SK-N-SH treated with all-trans-retinoic acid at 6 μM for 48 hours (cell line): Measurements from ENCODE around the gene PTGER3.

ENCODE experiments used
- ATAC-seq: fragments of 200-7000 bp; cut with Tn5 transposase; 3 replicates; pipeline ENCODE4 v1.9.1; 2020; ENCODE audit warnings: mild to moderate bottlenecking, moderate library complexity
- ARNTL ChIP-seq: fragments of 450-650 bp; formaldehyde crosslinking; IDR thresholded peaks from 2 replicates; pipeline ENCODE4 v1.5.0; 2020; ENCODE audit warnings: low read depth, mild to moderate bottlenecking, moderate library complexity, borderline replicate concordance
- CSDC2 ChIP-seq: fragments of 250-450 bp; sonication (Bioruptor Pico); IDR thresholded peaks from 2 replicates; pipeline ENCODE4 v1.5.0; 2020; ENCODE audit warnings: mild to moderate bottlenecking, moderate library complexity
- ESRRG ChIP-seq: fragments of 250-450 bp; sonication (Bioruptor Pico); IDR thresholded peaks from 2 replicates; pipeline ENCODE4 v1.6.1; 2021; ENCODE audit warnings: mild to moderate bottlenecking
- GLIS3 ChIP-seq: fragments of 250-450 bp; sonication (Bioruptor Pico); IDR thresholded peaks from 2 replicates; pipeline ENCODE4 v1.5.0; 2020; ENCODE audit warnings: mild to moderate bottlenecking, moderate library complexity
- ISL1 ChIP-seq: fragments of 250-450 bp; sonication (Bioruptor Pico); IDR thresholded peaks from 2 replicates; pipeline ENCODE4 v2.1.2; 2022; ENCODE audit warnings: mild to moderate bottlenecking, moderate library complexity
- OSR1 ChIP-seq: fragments of 250-450 bp; sonication (Bioruptor Pico); IDR thresholded peaks from 2 replicates; pipeline ENCODE4 v1.8.0; 2022; ENCODE audit warnings: moderate library complexity, mild to moderate bottlenecking, inconsistent platforms
- SNAI2 ChIP-seq: fragments of 250-450 bp; sonication (Bioruptor Pico); IDR thresholded peaks from 2 replicates; pipeline ENCODE4 v1.5.0; 2020; ENCODE audit warnings: mild to moderate bottlenecking, moderate library complexity
- TOX ChIP-seq: fragments of 250-450 bp; sonication (Bioruptor Pico); IDR thresholded peaks from 2 replicates; pipeline ENCODE4 v1.8.0; 2021; ENCODE audit warnings: mild to moderate bottlenecking, moderate library complexity, borderline replicate concordance
- ZFP3 ChIP-seq: fragments of 250-450 bp; sonication (Bioruptor Pico); IDR thresholded peaks from 2 replicates; pipeline ENCODE4 v1.5.0; 2020; ENCODE audit warnings: mild to moderate bottlenecking, moderate library complexity
- ZNF565 ChIP-seq: fragments of 450-650 bp; formaldehyde crosslinking; conservative IDR thresholded peaks from 2 replicates; pipeline ENCODE4 v1.5.0; 2020; ENCODE audit warnings: low read depth, mild to moderate bottlenecking, moderate library complexity
- ZNF70 ChIP-seq: fragments of 450-650 bp; formaldehyde crosslinking; IDR thresholded peaks from 2 replicates; pipeline ENCODE4 v1.5.0; 2020; ENCODE audit warnings: mild to moderate bottlenecking, moderate library complexity
- ZNF8 ChIP-seq: fragments of 450-650 bp; formaldehyde crosslinking; IDR thresholded peaks from 2 replicates; pipeline ENCODE4 v1.5.0; 2020; ENCODE audit warnings: mild to moderate bottlenecking, moderate library complexity
- TF ChIP-seq, protein P1 (sequence below): fragments of 250-450 bp; sonication (Bioruptor Pico); IDR thresholded peaks from 2 replicates; pipeline ENCODE4 v1.5.1; 2020; ENCODE audit warnings: low read depth, mild to moderate bottlenecking, moderate library complexity
- TF ChIP-seq, protein P2 (sequence below): fragments of 250-450 bp; sonication (Bioruptor Pico); IDR thresholded peaks from 2 replicates; pipeline ENCODE4 v1.5.0; 2020; ENCODE audit warnings: mild to moderate bottlenecking, moderate library complexity
- TF ChIP-seq, protein P3 (sequence below): fragments of 250-450 bp; sonication (Bioruptor Pico); IDR thresholded peaks from 2 replicates; pipeline ENCODE4 v1.8.0; 2021; ENCODE audit warnings: low read depth, mild to moderate bottlenecking, moderate library complexity, borderline replicate concordance
- TF ChIP-seq, protein P4 (sequence below): fragments of 250-450 bp; sonication (Bioruptor Pico); IDR thresholded peaks from 2 replicates; pipeline ENCODE4 v1.8.0; 2020; ENCODE audit warnings: mild to moderate bottlenecking, moderate library complexity, borderline replicate concordance

PTGER3 gene

DNA sequence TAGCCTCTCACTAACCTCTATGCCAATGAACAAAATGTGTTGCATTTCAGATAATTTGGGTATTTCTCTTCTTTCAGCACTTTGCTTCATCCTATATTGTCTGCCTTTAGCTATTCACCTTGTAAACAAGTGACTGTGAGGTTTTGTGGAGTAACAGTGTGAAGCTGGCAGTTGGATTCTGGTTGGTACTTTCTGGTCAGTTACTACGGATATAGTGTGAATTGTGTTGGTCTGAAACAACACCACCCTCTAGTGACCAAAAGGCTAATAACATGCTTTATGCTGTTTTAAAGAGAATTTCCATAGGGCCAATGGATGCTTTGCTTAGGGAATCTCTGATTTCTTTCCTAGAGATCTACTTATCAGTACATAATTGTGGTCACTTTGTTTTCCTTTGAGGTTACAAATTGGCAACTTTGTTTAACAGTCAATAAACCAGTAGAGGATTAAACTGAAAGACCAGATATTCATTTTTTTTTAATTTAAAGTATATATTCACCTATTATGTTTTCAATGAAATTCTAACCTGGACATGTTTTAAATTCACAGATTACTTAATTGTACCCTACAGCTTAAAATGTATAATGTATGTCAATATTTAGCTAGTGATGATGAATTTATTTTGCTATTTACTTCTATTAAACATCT, 2.5 kb upstream of the PTGER3 start (continued):
- TF ChIP-seq, protein P1, sequence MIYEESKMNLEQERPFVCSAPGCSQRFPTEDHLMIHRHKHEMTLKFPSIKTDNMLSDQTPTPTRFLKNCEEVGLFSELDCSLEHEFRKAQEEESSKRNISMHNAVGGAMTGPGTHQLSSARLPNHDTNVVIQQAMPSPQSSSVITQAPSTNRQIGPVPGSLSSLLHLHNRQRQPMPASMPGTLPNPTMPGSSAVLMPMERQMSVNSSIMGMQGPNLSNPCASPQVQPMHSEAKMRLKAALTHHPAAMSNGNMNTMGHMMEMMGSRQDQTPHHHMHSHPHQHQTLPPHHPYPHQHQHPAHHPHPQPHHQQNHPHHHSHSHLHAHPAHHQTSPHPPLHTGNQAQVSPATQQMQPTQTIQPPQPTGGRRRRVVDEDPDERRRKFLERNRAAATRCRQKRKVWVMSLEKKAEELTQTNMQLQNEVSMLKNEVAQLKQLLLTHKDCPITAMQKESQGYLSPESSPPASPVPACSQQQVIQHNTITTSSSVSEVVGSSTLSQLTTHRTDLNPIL (CRISPR knock-in tag), result no peak
- TF ChIP-seq, protein P2, sequence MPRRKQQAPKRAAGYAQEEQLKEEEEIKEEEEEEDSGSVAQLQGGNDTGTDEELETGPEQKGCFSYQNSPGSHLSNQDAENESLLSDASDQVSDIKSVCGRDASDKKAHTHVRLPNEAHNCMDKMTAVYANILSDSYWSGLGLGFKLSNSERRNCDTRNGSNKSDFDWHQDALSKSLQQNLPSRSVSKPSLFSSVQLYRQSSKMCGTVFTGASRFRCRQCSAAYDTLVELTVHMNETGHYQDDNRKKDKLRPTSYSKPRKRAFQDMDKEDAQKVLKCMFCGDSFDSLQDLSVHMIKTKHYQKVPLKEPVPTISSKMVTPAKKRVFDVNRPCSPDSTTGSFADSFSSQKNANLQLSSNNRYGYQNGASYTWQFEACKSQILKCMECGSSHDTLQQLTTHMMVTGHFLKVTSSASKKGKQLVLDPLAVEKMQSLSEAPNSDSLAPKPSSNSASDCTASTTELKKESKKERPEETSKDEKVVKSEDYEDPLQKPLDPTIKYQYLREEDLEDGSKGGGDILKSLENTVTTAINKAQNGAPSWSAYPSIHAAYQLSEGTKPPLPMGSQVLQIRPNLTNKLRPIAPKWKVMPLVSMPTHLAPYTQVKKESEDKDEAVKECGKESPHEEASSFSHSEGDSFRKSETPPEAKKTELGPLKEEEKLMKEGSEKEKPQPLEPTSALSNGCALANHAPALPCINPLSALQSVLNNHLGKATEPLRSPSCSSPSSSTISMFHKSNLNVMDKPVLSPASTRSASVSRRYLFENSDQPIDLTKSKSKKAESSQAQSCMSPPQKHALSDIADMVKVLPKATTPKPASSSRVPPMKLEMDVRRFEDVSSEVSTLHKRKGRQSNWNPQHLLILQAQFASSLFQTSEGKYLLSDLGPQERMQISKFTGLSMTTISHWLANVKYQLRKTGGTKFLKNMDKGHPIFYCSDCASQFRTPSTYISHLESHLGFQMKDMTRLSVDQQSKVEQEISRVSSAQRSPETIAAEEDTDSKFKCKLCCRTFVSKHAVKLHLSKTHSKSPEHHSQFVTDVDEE (CRISPR knock-in tag), result no peak
- TF ChIP-seq ZNF8 (CRISPR knock-in tag) (no peak), SNAI2 (CRISPR knock-in tag) (no peak), CSDC2 (CRISPR knock-in tag) (no peak), ESRRG (CRISPR knock-in tag) (no peak), ARNTL (CRISPR knock-in tag) (no peak), OSR1 (CRISPR knock-in tag) (no peak), GLIS3 (CRISPR knock-in tag) (no peak)
- TF ChIP-seq, protein P3, sequence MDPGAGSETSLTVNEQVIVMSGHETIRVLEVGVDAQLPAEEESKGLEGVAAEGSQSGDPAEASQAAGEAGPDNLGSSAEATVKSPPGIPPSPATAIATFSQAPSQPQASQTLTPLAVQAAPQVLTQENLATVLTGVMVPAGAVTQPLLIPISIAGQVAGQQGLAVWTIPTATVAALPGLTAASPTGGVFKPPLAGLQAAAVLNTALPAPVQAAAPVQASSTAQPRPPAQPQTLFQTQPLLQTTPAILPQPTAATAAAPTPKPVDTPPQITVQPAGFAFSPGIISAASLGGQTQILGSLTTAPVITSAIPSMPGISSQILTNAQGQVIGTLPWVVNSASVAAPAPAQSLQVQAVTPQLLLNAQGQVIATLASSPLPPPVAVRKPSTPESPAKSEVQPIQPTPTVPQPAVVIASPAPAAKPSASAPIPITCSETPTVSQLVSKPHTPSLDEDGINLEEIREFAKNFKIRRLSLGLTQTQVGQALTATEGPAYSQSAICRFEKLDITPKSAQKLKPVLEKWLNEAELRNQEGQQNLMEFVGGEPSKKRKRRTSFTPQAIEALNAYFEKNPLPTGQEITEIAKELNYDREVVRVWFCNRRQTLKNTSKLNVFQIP (CRISPR knock-in tag), result no peak

DNA sequence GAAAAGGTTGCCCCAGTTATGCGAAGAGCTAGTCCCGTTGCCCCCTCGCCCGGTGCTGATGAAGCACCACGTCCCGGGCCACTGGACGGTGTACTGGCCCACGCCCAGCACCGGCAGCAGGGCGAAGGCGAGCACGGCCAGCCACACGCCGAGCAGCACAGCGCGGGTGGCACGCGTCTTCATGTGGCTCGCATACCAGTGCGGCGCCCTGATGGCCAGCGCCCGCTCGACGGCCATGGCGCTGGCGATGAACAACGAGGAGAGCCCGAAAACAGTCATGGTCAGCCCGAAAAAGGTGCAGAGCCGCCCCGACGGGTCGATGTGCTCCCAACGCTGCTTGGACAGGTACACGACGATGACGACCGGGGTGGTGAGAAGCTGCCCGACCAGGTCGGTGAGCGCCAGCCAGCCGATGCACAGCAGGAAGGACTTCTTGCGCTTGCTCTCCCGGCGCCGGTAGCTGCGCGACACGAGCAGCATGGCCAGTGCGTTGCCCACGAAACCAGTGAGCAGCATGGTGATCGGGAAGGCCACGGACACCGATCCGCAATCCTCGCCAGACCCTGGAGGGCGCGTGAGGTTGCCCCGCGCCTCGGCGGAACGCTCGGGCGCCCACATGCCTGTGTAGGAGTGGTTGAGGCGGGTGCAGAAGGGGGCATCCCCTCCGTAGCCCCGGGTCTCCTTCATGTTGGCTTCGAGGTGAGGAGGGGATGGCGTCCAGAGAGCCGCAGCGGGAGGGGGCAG, 553 bp downstream of the PTGER3 start:
- ATAC-seq, result peak; percentile 53

More for the DNA sequence above, 553 bp downstream of the PTGER3 start:
- TF ChIP-seq ESRRG (CRISPR knock-in tag) (no peak), ARNTL (CRISPR knock-in tag) (no peak), ZFP3 (CRISPR knock-in tag) (no peak), SNAI2 (CRISPR knock-in tag) (no peak), ZNF565 (CRISPR knock-in tag) (no peak), ISL1 (CRISPR knock-in tag) (no peak), CSDC2 (CRISPR knock-in tag) (no peak), GLIS3 (CRISPR knock-in tag) (no peak), TOX (CRISPR knock-in tag) (no peak), OSR1 (CRISPR knock-in tag) (no peak), ZNF70 (no peak)
- TF ChIP-seq, protein P1 (CRISPR knock-in tag), result no peak
- TF ChIP-seq, protein P4, sequence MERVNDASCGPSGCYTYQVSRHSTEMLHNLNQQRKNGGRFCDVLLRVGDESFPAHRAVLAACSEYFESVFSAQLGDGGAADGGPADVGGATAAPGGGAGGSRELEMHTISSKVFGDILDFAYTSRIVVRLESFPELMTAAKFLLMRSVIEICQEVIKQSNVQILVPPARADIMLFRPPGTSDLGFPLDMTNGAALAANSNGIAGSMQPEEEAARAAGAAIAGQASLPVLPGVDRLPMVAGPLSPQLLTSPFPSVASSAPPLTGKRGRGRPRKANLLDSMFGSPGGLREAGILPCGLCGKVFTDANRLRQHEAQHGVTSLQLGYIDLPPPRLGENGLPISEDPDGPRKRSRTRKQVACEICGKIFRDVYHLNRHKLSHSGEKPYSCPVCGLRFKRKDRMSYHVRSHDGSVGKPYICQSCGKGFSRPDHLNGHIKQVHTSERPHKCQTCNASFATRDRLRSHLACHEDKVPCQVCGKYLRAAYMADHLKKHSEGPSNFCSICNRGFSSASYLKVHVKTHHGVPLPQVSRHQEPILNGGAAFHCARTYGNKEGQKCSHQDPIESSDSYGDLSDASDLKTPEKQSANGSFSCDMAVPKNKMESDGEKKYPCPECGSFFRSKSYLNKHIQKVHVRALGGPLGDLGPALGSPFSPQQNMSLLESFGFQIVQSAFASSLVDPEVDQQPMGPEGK (CRISPR knock-in tag), result no peak
- TF ChIP-seq, protein P2 (CRISPR knock-in tag), result no peak
